IMR-90 (cell line): ENCODE data around the gene ZYX. TPM values are rescaled to one million over a fixed set of nuclear protein-coding genes. Genes with fewer than 3 reads are reported as not detected.

Experiments used
- ATAC-seq: fragments of 200-7000 bp; cut with Tn5 transposase; 2 replicates; pipeline ENCODE4 v1.9.1; 2020; ENCODE audit warnings: low read depth, mild to moderate bottlenecking, moderate library complexity
- BruUV-seq: library from RNA; stranded (reverse); fragments of 400-500 nt; replicated peaks from 2 replicates; lab custom pipeline; 2021; lab: Mats Ljungman, UMichigan
- CTCF ChIA-PET: fragments of 300-600 bp; formaldehyde crosslinking; extraction: SDS; loops from one replicate; lab custom pipeline; 2021; ENCODE audit warnings: antibody characterized with exemption; lab: Yijun Ruan, JAX
- POLR2A ChIA-PET: fragments of 300-600 bp; sonication (Branson Sonifier 250); formaldehyde crosslinking; loops from one replicate; lab custom pipeline; 2022; ENCODE audit warnings: antibody characterized with exemption; ENCODE audit not compliant: unreplicated experiment; lab: Charles Lee
- DNase-seq: peaks from one replicate; pipeline ENCODE4 v3.0.0; 2013
- H2AFZ ChIP-seq: replicated peaks from 2 replicates; pipeline ENCODE3; 2013; ENCODE audit warnings: low read length, mild to moderate bottlenecking; ENCODE audit not compliant: poor library complexity
- H2AK5ac ChIP-seq: 2 replicates; pipeline ENCODE4 v1.6.1; 2013; ENCODE audit warnings: low read depth, low read length, inconsistent platforms
- H2AK9ac ChIP-seq: replicated peaks from 2 replicates; pipeline ENCODE3; 2013; ENCODE audit warnings: mild to moderate bottlenecking, low read depth, low read length, moderate library complexity; ENCODE audit not compliant: poor library complexity
- H2BK120ac ChIP-seq: 2 replicates; pipeline ENCODE4 v1.6.1; 2013; ENCODE audit warnings: low read depth, low read length, inconsistent platforms
- H2BK15ac ChIP-seq: 3 replicates; pipeline ENCODE4 v1.6.1; 2013; ENCODE audit warnings: low read depth, low read length, inconsistent platforms
- H2BK20ac ChIP-seq: 2 replicates; pipeline ENCODE4 v1.6.1; 2013; ENCODE audit warnings: low read depth, mild to moderate bottlenecking, inconsistent platforms, low read length, moderate library complexity
- H2BK5ac ChIP-seq: 2 replicates; pipeline ENCODE4 v1.6.1; 2013; ENCODE audit warnings: mild to moderate bottlenecking, low read depth, low read length, inconsistent platforms; ENCODE audit not compliant: poor library complexity, severe bottlenecking
- H3K14ac ChIP-seq: replicated peaks from 2 replicates; pipeline ENCODE4 v1.6.1; 2013; ENCODE audit warnings: low read depth, low read length, inconsistent platforms
- H3K18ac ChIP-seq: 2 replicates; pipeline ENCODE4 v1.6.1; 2013; ENCODE audit warnings: low read depth, low read length, control low read depth
- H3K23ac ChIP-seq: 2 replicates; pipeline ENCODE4 v1.6.1; 2013; ENCODE audit warnings: low read depth, low read length, inconsistent platforms
- H3K27ac ChIP-seq: 2 replicates; pipeline ENCODE4 v1.5.1; 2013; ENCODE audit warnings: mild to moderate bottlenecking, control low read depth, low read length; ENCODE audit not compliant: insufficient read depth
- H3K27me3 ChIP-seq: 2 replicates; pipeline ENCODE4 v1.6.1; 2013; ENCODE audit warnings: low read length; ENCODE audit not compliant: control insufficient read depth, insufficient read depth
- H3K36me3 ChIP-seq: 2 replicates; pipeline ENCODE4 v1.6.1; 2013; ENCODE audit warnings: low read length, mixed read lengths; ENCODE audit not compliant: control insufficient read depth, insufficient read depth
- H3K4ac ChIP-seq: 2 replicates; pipeline ENCODE4 v1.6.1; 2013; ENCODE audit warnings: low read depth, low read length, inconsistent platforms
- H3K4me1 ChIP-seq: 2 replicates; pipeline ENCODE4 v1.6.1; 2013; ENCODE audit warnings: low read length, mixed read lengths; ENCODE audit not compliant: control insufficient read depth, insufficient read depth
- H3K4me2 ChIP-seq: 2 replicates; pipeline ENCODE4 v1.6.1; 2013; ENCODE audit warnings: low read depth, mild to moderate bottlenecking, control low read depth, low read length, moderate library complexity
- H3K4me3 ChIP-seq: 2 replicates; pipeline ENCODE4 v1.5.1; 2013; ENCODE audit warnings: low read depth, mild to moderate bottlenecking, control low read depth, low read length, moderate library complexity; ENCODE audit not compliant: insufficient read depth
- H3K56ac ChIP-seq: 2 replicates; pipeline ENCODE4 v1.6.1; 2013; ENCODE audit warnings: low read length, inconsistent platforms; ENCODE audit not compliant: insufficient read depth; ENCODE audit errors: extremely low read depth
- H3K79me1 ChIP-seq, 2 experiments: 2 replicates each; pipeline ENCODE4 v1.6.1; 2013; ENCODE audit warnings: low read length in 2 of 2, inconsistent platforms in 1 of 2, low read depth in 1 of 2
- H3K9ac ChIP-seq: 2 replicates; pipeline ENCODE4 v1.6.1; 2013; ENCODE audit warnings: low read depth, low read length, control low read depth
- H3K9me1 ChIP-seq: 2 replicates; pipeline ENCODE4 v1.6.1; 2013; ENCODE audit warnings: low read length, inconsistent platforms; ENCODE audit not compliant: insufficient read depth
- H3K9me3 ChIP-seq: 2 replicates; pipeline ENCODE4 v1.6.1; 2013; ENCODE audit warnings: low read length; ENCODE audit not compliant: control insufficient read depth, insufficient read depth
- H4K20me1 ChIP-seq: 2 replicates; pipeline ENCODE4 v1.6.1; 2013; ENCODE audit warnings: low read length, inconsistent platforms; ENCODE audit not compliant: insufficient read depth
- H4K5ac ChIP-seq: 2 replicates; pipeline ENCODE4 v1.6.1; 2013; ENCODE audit warnings: mild to moderate bottlenecking, low read depth, low read length, control low read depth
- H4K8ac ChIP-seq, 2 experiments: 2 replicates each; pipeline ENCODE4 v1.6.1; 2013; ENCODE audit warnings: low read depth in 2 of 2, low read length in 2 of 2, control low read depth in 1 of 2, inconsistent platforms in 1 of 2
- H4K91ac ChIP-seq: 2 replicates; pipeline ENCODE4 v1.6.1; 2013; ENCODE audit warnings: low read depth, low read length, inconsistent platforms; ENCODE audit not compliant: insufficient read depth
- BHLHE40 ChIP-seq: fragments of 150-350 bp; IDR thresholded peaks from 2 replicates; pipeline ENCODE4 v1.6.1; 2016; ENCODE audit warnings: mild to moderate bottlenecking, low read depth, low read length
- CEBPB ChIP-seq: IDR thresholded peaks from 2 replicates; pipeline ENCODE4 v1.6.1; 2012; ENCODE audit warnings: low read depth, low read length, improper control_type of control experiment
- CHD1 ChIP-seq: IDR thresholded peaks from 2 replicates; pipeline ENCODE4 v1.6.1; 2012; ENCODE audit warnings: low read depth, low read length, improper control_type of control experiment
- CTCF ChIP-seq: conservative IDR thresholded peaks from 2 replicates; pipeline ENCODE4 v1.5.1; 2012; ENCODE audit warnings: mild to moderate bottlenecking, low read depth, low read length, improper control_type of control experiment
- FOS ChIP-seq: fragments of 150-350 bp; IDR thresholded peaks from 2 replicates; pipeline ENCODE4 v1.6.1; 2016; ENCODE audit warnings: low read depth, low read length
- MXI1 ChIP-seq: IDR thresholded peaks from 2 replicates; pipeline ENCODE4 v1.6.1; 2012; ENCODE audit warnings: low read depth, mild to moderate bottlenecking, low read length, moderate library complexity, borderline replicate concordance
- NFE2L2 ChIP-seq: fragments of 150-350 bp; IDR thresholded peaks from 2 replicates; pipeline ENCODE4 v1.6.1; 2016; ENCODE audit warnings: low read depth, mild to moderate bottlenecking, low read length
- POLR2A ChIP-seq: IDR thresholded peaks from 2 replicates; pipeline ENCODE4 v1.6.1; 2012; ENCODE audit warnings: mild to moderate bottlenecking, low read depth, low read length
- RAD21 ChIP-seq: IDR thresholded peaks from 2 replicates; pipeline ENCODE4 v1.6.1; 2012; ENCODE audit warnings: low read length, improper control_type of control experiment
- RCOR1 ChIP-seq: IDR thresholded peaks from 2 replicates; pipeline ENCODE4 v1.6.1; 2012; ENCODE audit warnings: mild to moderate bottlenecking, low read length, improper control_type of control experiment; ENCODE audit not compliant: insufficient replicate concordance
- RFX5 ChIP-seq: IDR thresholded peaks from 2 replicates; pipeline ENCODE4 v1.8.0; 2012; ENCODE audit warnings: low read depth, mild to moderate bottlenecking, low read length, moderate library complexity
- SMC3 ChIP-seq: fragments of 150-350 bp; IDR thresholded peaks from 2 replicates; pipeline ENCODE4 v1.6.1; 2016; ENCODE audit warnings: low read depth, mild to moderate bottlenecking, antibody characterized with exemption, low read length, moderate library complexity
- WGBS, 2 experiments: methylation state at CpG; one replicate each; pipeline versions ENCODE4 v1.1.5 to v1.1.7; 2013; ENCODE audit warnings: missing lambda C conversion rate in 2 of 2; ENCODE audit not compliant: insufficient read length in 1 of 2; ENCODE audit errors: extremely low coverage in 2 of 2; 5-methylcytosine and 5-hydroxymethylcytosine counted together
- dilution Hi-C: fragments of 300-500 bp; cut with HindIII; formaldehyde crosslinking; loops from one replicate; pipeline ENCODE4 v1.14.3; 2018; ENCODE audit warnings: low sequenced_read_pairs; ENCODE audit not compliant: unreplicated experiment
- in situ Hi-C: fragments of 300-500 bp; cut with MboI; formaldehyde crosslinking; loops from 3 replicates; pipeline ENCODE4 v1.14.3; 2019; ENCODE audit warnings: low sequenced_read_pairs, inconsistent platforms, mixed read lengths
- intact Hi-C: fragments of 100-400 bp; cut with micrococcal nuclease; formaldehyde crosslinking; loops from 2 replicates; pipeline ENCODE4 v1.10.0; 2022
- polyA plus RNA-seq, 3 experiments: library from polyadenylated mRNA; depleted of rRNA; stranded (reverse); fragments of >200 nt; gene quantifications; 2 replicates each; pipeline ENCODE4 v1.2.3, GENCODE V29; 2012; ENCODE audit warnings: low replicate concordance in 1 of 3
- total RNA-seq: library from RNA; depleted of rRNA; stranded (reverse); fragments of >200 nt; gene quantifications from 2 replicates; pipeline ENCODE4 v1.2.3, GENCODE V29; 2012
- TF ChIP-seq, protein P1 (sequence below): fragments of 150-350 bp; IDR thresholded peaks from 2 replicates; pipeline ENCODE4 v1.6.1; 2016; ENCODE audit warnings: low read depth, mild to moderate bottlenecking, low read length, moderate library complexity, borderline replicate concordance

The ZYX gene
- total and polyA plus RNA-seq, 2 of the 4 experiments (the other 2 are of a cell fraction): 22.6 to 334 TPM

DNA sequence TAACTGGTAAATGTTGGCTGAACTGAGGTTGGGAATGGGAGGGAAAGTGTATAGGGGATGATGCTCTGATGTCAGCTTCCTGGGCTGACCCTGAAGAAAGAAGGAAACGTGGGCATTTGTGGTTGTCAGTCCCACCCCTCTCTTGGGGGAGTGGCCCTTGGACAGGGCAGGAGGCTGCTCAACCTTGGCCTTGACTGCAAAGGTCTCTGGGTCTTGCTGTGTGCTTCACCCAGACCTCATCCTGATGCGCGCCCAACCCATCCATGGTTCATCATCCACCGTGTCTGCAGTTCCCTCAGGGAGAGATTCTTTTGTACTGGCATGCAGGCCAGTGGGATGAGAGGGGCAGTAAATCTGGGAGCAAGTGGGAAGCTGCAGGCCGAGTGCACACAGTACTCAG is 4.7 kb upstream of the ZYX start:
- Histone ChIP-seq H2BK120ac (no peak overlapping the region), H4K8ac (no peak overlapping the region), H3K36me3 (no peaks in the 10 kb centered on the region), H2AFZ (no peak overlapping the region), H3K4me1 (peaks cover 13% of the 10 kb centered on the region), H3K4me3 (no peak overlapping the region), H3K79me1 (peaks cover 9 to 31% of the 10 kb centered on the region in 2 experiments; a peak in 3 of 4 replicates), H3K23ac (no peak overlapping the region), H4K5ac (no peak overlapping the region), H3K14ac (no peak overlapping the region), H3K9me3 (no peaks in the 10 kb centered on the region), H3K56ac (no peak overlapping the region), H2AK9ac (no peak overlapping the region), H2BK20ac (no peak overlapping the region), H2BK15ac (no peak overlapping the region), H3K9ac (no peak overlapping the region), H2BK5ac (no peak overlapping the region), H3K18ac (no peak overlapping the region), H3K27ac (no peak overlapping the region), H3K4me2 (no peak overlapping the region), H4K91ac (no peak overlapping the region), H4K20me1 (no peaks in the 10 kb centered on the region), H3K27me3 (no peaks in the 10 kb centered on the region), H3K9me1 (peaks cover 14% of the 10 kb centered on the region; the same call in 1 of the 2 replicates), H3K4ac (no peak overlapping the region), H2AK5ac (peak overlapping the region; percentile 35; the same call in 1 of the 2 replicates)
- no peak for TF ChIP-seq FOS
- no peak for TF ChIP-seq RFX5
- TF ChIP-seq CEBPB: no peak
- no peak for TF ChIP-seq CTCF
- no peak for TF ChIP-seq NFE2L2
- TF ChIP-seq CHD1: no peak
- TF ChIP-seq MXI1: no peak
- TF ChIP-seq RCOR1: no peak
- TF ChIP-seq POLR2A: no peak
- no peak for TF ChIP-seq SMC3
- TF ChIP-seq, protein P1, sequence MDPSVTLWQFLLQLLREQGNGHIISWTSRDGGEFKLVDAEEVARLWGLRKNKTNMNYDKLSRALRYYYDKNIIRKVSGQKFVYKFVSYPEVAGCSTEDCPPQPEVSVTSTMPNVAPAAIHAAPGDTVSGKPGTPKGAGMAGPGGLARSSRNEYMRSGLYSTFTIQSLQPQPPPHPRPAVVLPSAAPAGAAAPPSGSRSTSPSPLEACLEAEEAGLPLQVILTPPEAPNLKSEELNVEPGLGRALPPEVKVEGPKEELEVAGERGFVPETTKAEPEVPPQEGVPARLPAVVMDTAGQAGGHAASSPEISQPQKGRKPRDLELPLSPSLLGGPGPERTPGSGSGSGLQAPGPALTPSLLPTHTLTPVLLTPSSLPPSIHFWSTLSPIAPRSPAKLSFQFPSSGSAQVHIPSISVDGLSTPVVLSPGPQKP: no peak
- no peak for TF ChIP-seq BHLHE40
- no peak for TF ChIP-seq RAD21
- dilution Hi-C loops: no loop called here
- CTCF ChIA-PET: no interaction called here
- no CpG with 5 or more reads among the region's 5 CpGs for WGBS, 2 experiments
- intact Hi-C loops: no loop called here
- DNase-seq (no peak), ATAC-seq (no peak)
- in situ Hi-C loops: no loop called here
- no TSS peak for BruUV-seq
- POLR2A ChIA-PET: no interaction called here
